Activated CD8-positive, alpha-beta T cell treated with anti-CD3 and anti-CD28 coated beads for 36 hours (primary cell): Measurements from ENCODE around the gene RNASEH1. TPM values are rescaled to one million over a fixed set of nuclear protein-coding genes. Genes with fewer than 3 reads are reported as not detected.

Experiments
- ATAC-seq: fragments of 200-7000 bp; cut with Tn5 transposase; one replicate; pipeline ENCODE4 v1.10.0; 2021; ENCODE audit warnings: mild to moderate bottlenecking, moderate library complexity
- CTCF ChIA-PET: fragments of 350-600 bp; sonication (Branson Sonifier 250); formaldehyde crosslinking; loops from one replicate; lab custom pipeline; 2021; ENCODE audit warnings: antibody characterized with exemption; lab: Charles Lee
- POLR2A ChIA-PET: fragments of 350-600 bp; sonication (Branson Sonifier 250); formaldehyde crosslinking; loops from one replicate; lab custom pipeline; 2021; ENCODE audit warnings: antibody characterized with exemption; lab: Charles Lee
- DNase-seq: peaks from one replicate; pipeline ENCODE4 v3.0.0-alpha.2; 2020
- H3K27ac Mint-ChIP-seq: one replicate; pipeline ENCODE4 v1.8.0; 2021; ENCODE audit warnings: mild to moderate bottlenecking, mixed read lengths
- H3K27me3 Mint-ChIP-seq: one replicate; pipeline ENCODE4 v1.8.0; 2021; ENCODE audit warnings: mixed read lengths
- H3K36me3 Mint-ChIP-seq: one replicate; pipeline ENCODE4 v1.8.0; 2021; ENCODE audit warnings: low read depth, mixed read lengths
- H3K4me1 Mint-ChIP-seq: one replicate; pipeline ENCODE4 v1.8.0; 2021; ENCODE audit warnings: low read depth, mixed read lengths
- H3K4me3 Mint-ChIP-seq: one replicate; pipeline ENCODE4 v1.8.0; 2021; ENCODE audit warnings: mild to moderate bottlenecking, moderate library complexity, mixed read lengths
- H3K9me3 Mint-ChIP-seq: one replicate; pipeline ENCODE4 v1.8.0; 2021; ENCODE audit warnings: mixed read lengths
- CTCF ChIP-seq: fragments of 200-600 bp; IDR thresholded peaks from one replicate; pipeline ENCODE4 v1.8.0; 2022; ENCODE audit warnings: antibody characterized with exemption, mild to moderate bottlenecking
- intact Hi-C: fragments of 100-400 bp; cut with micrococcal nuclease; formaldehyde crosslinking; loops from one replicate; pipeline ENCODE4 v1.10.0; 2022
- total RNA-seq, 2 experiments: library from RNA; stranded (reverse); gene quantifications; one replicate each; pipeline ENCODE4 v1.2.3, GENCODE V29; 2021

The RNASEH1 gene
- 10 to 100 TPM; 23.4 to 24.7 TPM for total RNA-seq

- intact Hi-C loops, result loop anchor here (2.0 to 10.0 kb wide), 2 partner anchors 16 to 174 kb away; partner anchors contain the start of gene RPS7
- no peaks in the 10 kb centered on the region for H3K27me3 Mint-ChIP-seq
- DNase-seq, result peak; percentile 99
- peak within 1 kb of the TSS; percentile 91 for H3K4me3 Mint-ChIP-seq
- peaks cover 57% of the 10 kb centered on the region for H3K36me3 Mint-ChIP-seq
- CTCF ChIA-PET, result interaction anchor here (1.0 to 1.3 kb wide), 3 partner anchors 15 to 94 kb away, joined by 3 to 5 read pairs (median 3); no protein-coding TSS in a partner anchor
- peaks cover 46% of the 10 kb centered on the region for H3K4me1 Mint-ChIP-seq
- no peaks in the 10 kb centered on the region for H3K9me3 Mint-ChIP-seq
- H3K27ac Mint-ChIP-seq, result peak within 1 kb of the TSS; percentile 96
- POLR2A ChIA-PET, result interaction anchor here (0.8 to 3.6 kb wide), 11 partner anchors 11 to 181 kb away, joined by 3 to 30 read pairs (median 5); partner anchors contain the start of genes ADI1, EIPR1 and TRAPPC12
- no peak for TF ChIP-seq CTCF
- peak; percentile 99 for ATAC-seq
Observed at GRCh38 chr2:3558205-3559014, at the start of gene RNASEH1. Gene RNASEH1, minus strand, starts transcription at chr2:3558333. Its CDS starts 73 bp downstream, at chr2:3558260.

- Mint-ChIP-seq H3K4me3 (no peak overlapping the region), H3K9me3 (no peaks in the 10 kb centered on the region), H3K27me3 (no peaks in the 10 kb centered on the region), H3K4me1 (peaks cover 2% of the 10 kb centered on the region), H3K27ac (no peak overlapping the region), H3K36me3 (no peaks in the 10 kb centered on the region)
- CTCF ChIA-PET, result no interaction called here
- intact Hi-C loops, result no loop called here
- DNase-seq (no peak), ATAC-seq (no peak)
- POLR2A ChIA-PET, result no interaction called here
- no peak for TF ChIP-seq CTCF
Observed at GRCh38 chr2:3606370-3607201, 48.5 kb upstream of the RNASEH1 start.

GRCh38 chr2:3606028-3606369 is 47.9 kb upstream of the RNASEH1 start:
- no peak overlapping the region for H3K27ac Mint-ChIP-seq
- no peaks in the 10 kb centered on the region for H3K36me3 Mint-ChIP-seq
- H3K4me3 Mint-ChIP-seq, result no peak overlapping the region
- intact Hi-C loops, result no loop called here
- H3K9me3 Mint-ChIP-seq, result no peaks in the 10 kb centered on the region
- no peak for DNase-seq
- ATAC-seq, result no peak
- ChIA-PET POLR2A (no interaction called here), CTCF (no interaction called here)
- no peaks in the 10 kb centered on the region for H3K27me3 Mint-ChIP-seq
- no peak for TF ChIP-seq CTCF
- H3K4me1 Mint-ChIP-seq, result peaks cover 2% of the 10 kb centered on the region

- no peaks in the 10 kb centered on the region for H3K36me3 Mint-ChIP-seq
- H3K4me1 Mint-ChIP-seq, result peaks cover 2% of the 10 kb centered on the region
- no peaks in the 10 kb centered on the region for H3K27me3 Mint-ChIP-seq
- no peak overlapping the region for H3K4me3 Mint-ChIP-seq
- H3K9me3 Mint-ChIP-seq, result no peaks in the 10 kb centered on the region
- ChIA-PET POLR2A (no interaction called here), CTCF (no interaction called here)
- no peak for TF ChIP-seq CTCF
- ATAC-seq, result peak; percentile 47
- intact Hi-C loops, result no loop called here
- peak overlapping the region; percentile 57 for H3K27ac Mint-ChIP-seq
- peak; percentile 49 for DNase-seq
Observed at GRCh38 chr2:3604991-3605961, 47.1 kb upstream of the RNASEH1 start.
